Gastrocnemius medialis (tissue), 4 donors: ENCODE results near the gene INPP5D.

Experiments used
- POLR2A ChIP-seq, 2 donors: fragments of 450-650 bp; IDR thresholded peaks; one replicate each; pipeline ENCODE4 v1.6.1; 2017; ENCODE audit warnings: antibody characterized with exemption in 2 of 2, mild to moderate bottlenecking in 2 of 2, moderate library complexity in 2 of 2
- TF ChIP-seq, protein P1 (sequence below), 5 experiments: fragments of 450-650 bp in 3 of 5; fragments of 200-600 bp in 2 of 5; sonication (generic) in 2 of 5; IDR thresholded peaks in 4 of 5; conservative IDR thresholded peaks in 1 of 5; 1 replicate in 4 of 5; 2 replicates in 1 of 5; pipeline ENCODE4 v1.5.1; 2016 to 2019; ENCODE audit warnings: antibody characterized with exemption in 5 of 5, mild to moderate bottlenecking in 3 of 5, moderate library complexity in 3 of 5

DNA sequence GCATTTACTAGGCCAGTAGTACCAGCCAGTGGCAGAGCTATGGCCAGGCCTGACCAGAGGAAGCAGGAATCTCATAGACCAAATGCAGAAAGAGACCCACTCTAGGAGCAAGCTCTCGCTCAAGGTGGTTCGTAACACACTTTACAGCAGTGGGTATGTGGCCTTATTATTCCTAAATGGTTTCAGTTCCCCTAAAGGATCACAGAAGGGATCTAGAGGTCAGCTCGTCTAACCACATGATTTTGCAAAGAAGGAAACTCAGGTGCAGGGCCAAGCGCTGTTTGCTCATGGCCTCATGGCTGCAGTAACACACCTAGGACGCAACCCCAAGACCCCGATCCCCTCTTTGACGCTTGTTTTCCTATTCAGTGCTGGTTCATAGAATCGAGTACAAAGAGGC lies 125.8 kb downstream of the INPP5D start:
- TF ChIP-seq, protein P1, sequence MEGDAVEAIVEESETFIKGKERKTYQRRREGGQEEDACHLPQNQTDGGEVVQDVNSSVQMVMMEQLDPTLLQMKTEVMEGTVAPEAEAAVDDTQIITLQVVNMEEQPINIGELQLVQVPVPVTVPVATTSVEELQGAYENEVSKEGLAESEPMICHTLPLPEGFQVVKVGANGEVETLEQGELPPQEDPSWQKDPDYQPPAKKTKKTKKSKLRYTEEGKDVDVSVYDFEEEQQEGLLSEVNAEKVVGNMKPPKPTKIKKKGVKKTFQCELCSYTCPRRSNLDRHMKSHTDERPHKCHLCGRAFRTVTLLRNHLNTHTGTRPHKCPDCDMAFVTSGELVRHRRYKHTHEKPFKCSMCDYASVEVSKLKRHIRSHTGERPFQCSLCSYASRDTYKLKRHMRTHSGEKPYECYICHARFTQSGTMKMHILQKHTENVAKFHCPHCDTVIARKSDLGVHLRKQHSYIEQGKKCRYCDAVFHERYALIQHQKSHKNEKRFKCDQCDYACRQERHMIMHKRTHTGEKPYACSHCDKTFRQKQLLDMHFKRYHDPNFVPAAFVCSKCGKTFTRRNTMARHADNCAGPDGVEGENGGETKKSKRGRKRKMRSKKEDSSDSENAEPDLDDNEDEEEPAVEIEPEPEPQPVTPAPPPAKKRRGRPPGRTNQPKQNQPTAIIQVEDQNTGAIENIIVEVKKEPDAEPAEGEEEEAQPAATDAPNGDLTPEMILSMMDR (IDR thresholded peaks at IDR 0.05 in 4 of 5, conservative IDR thresholded peaks at IDR 0.05 in 1 of 5) = no peak
- no peak for TF ChIP-seq POLR2A (IDR thresholded peaks at IDR 0.05)
